ENCODE data around the gene GYG1.

GYG1 gene

GRCh38 chr3:149055575-149055974 is 64.2 kb downstream of the GYG1 start:
- TF ChIP-seq GATA1 (IDR thresholded peaks at IDR 0.05; ENCODE audit: low read depth, low read length) (no peak), POLR2A (IDR thresholded peaks at IDR 0.05; ENCODE audit: low read length) (no peak)
- DNase-seq = no peak

- DNase-seq = no peak
- TF ChIP-seq POLR2A (IDR thresholded peaks at IDR 0.05; ENCODE audit: low read length) = no peak
- TF ChIP-seq GATA1 (IDR thresholded peaks at IDR 0.05; ENCODE audit: low read depth, low read length) = no peak
These were observed 66.9 kb downstream of the GYG1 start for GRCh38 chr3:149058198-149058597.

DNA sequence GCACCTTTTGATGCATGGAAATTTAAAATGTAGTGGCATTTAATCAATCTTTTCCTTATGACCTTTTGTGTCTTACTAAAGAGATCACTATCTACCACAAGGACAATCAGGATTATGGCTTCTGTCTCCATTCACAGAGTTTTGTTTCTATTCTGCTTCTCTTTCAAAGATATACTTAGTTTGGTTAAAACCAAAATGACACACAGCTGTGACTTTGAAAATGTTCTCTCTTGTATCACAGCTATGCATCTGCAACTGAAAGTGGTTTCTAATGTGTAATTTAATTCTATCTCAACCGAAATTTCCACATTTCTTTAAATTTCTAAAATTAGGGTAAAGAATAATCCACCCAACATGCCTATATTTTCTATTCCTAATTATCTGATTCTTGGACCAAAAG is 67.3 kb downstream of the GYG1 start:
- no peak for DNase-seq
- TF ChIP-seq GATA1 (IDR thresholded peaks at IDR 0.05; ENCODE audit: low read depth, low read length) (no peak), POLR2A (IDR thresholded peaks at IDR 0.05; ENCODE audit: low read length) (no peak)

- DNase-seq = no peak
These were observed 70.4 kb downstream of the GYG1 start for GRCh38 chr3:149061776-149062175.

DNA sequence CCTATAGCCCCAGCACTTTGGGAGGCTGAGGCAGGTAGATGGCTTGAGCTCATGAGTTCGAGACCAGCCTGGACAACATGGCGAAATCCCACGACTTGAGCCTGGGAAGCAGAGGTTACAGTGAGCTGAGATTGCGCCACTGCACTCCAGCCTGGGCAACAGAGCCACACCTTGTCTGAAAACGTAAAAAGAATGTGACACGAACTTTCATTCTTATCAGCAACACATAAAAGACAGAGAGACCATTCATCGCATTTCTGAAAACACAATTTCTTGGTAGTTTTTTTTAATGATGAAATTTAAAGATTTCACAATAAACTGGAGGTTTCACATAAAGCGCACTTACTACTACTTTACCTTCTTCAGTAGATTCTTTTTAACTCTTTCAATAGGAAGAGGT is 76.5 kb downstream of the GYG1 start:
- DNase-seq = no peak
- TF ChIP-seq POLR2A (IDR thresholded peaks at IDR 0.05; ENCODE audit: low read length) = no peak
- TF ChIP-seq GATA1 (IDR thresholded peaks at IDR 0.05; ENCODE audit: low read depth, low read length) = no peak

More at GRCh38 chr3:149061776-149062175, 70.4 kb downstream of the GYG1 start:
- TF ChIP-seq GATA1 (IDR thresholded peaks at IDR 0.05; ENCODE audit: low read depth, low read length) (no peak), POLR2A (IDR thresholded peaks at IDR 0.05; ENCODE audit: low read length) (no peak)
